Subcutaneous abdominal adipose tissue (tissue), 5 donors: Measurements from ENCODE around the gene ATG7.

Experiments
- H3K27ac ChIP-seq: one replicate; pipeline ENCODE4 v1.7.0; 2013; ENCODE audit warnings: low read depth, mild to moderate bottlenecking, inconsistent platforms, low read length, moderate library complexity
- H3K27me3 ChIP-seq, 5 donors: one replicate each; pipeline ENCODE4 v1.7.0; 2013; ENCODE audit warnings: low read length in 5 of 5, inconsistent platforms in 1 of 5; ENCODE audit not compliant: control insufficient read depth in 5 of 5, insufficient read depth in 4 of 5
- H3K36me3 ChIP-seq, 5 donors: one replicate each; pipeline ENCODE4 v1.7.0; 2013; ENCODE audit warnings: low read length in 5 of 5; ENCODE audit not compliant: control insufficient read depth in 5 of 5, insufficient read depth in 5 of 5
- H3K4me1 ChIP-seq, 5 donors: one replicate each; pipeline ENCODE4 v1.7.0; 2013; ENCODE audit warnings: low read length in 5 of 5, mild to moderate bottlenecking in 3 of 5, moderate library complexity in 1 of 5; ENCODE audit not compliant: control insufficient read depth in 5 of 5, insufficient read depth in 5 of 5
- H3K4me3 ChIP-seq, 5 donors: one replicate each; pipeline ENCODE4 v1.7.0; 2013; ENCODE audit warnings: low read length in 5 of 5, low read depth in 1 of 5
- H3K9ac ChIP-seq, 5 donors: one replicate each; pipeline ENCODE4 v1.7.0; 2013; ENCODE audit warnings: low read length in 5 of 5, mild to moderate bottlenecking in 4 of 5, moderate library complexity in 3 of 5
- H3K9me3 ChIP-seq, 5 donors: one replicate each; pipeline ENCODE4 v1.7.0; 2013; ENCODE audit warnings: low read length in 5 of 5; ENCODE audit not compliant: control insufficient read depth in 5 of 5
- donor health status: healthy.
- donor health status: healthy.
- donor health status: healthy.
- donor health status: healthy.
- donor health status: healthy.

Gene ATG7

GRCh38 chr3:11602886-11603527 is 330.8 kb downstream of the ATG7 start:
- H3K27me3 ChIP-seq, result no peaks in the 10 kb centered on the region
- H3K36me3 ChIP-seq, result peaks cover 0 to 13% (median 0%) of the 10 kb centered on the region in 5 donors
- peaks cover 19 to 53% (median 38%) of the 10 kb centered on the region in 5 donors for H3K4me1 ChIP-seq
- no peaks in the 10 kb centered on the region for H3K9me3 ChIP-seq
- H3K4me3 ChIP-seq, result no peak overlapping the region
- H3K27ac ChIP-seq, result peak overlapping the region; percentile 97
- H3K9ac ChIP-seq, result peak overlapping the region in 1 of 5 donors; percentile 74

GRCh38 chr3:11603628-11604027 is 331.4 kb downstream of the ATG7 start:
- Histone ChIP-seq H3K9me3 (no peaks in the 10 kb centered on the region), H3K9ac (peak overlapping the region in 1 of 5 donors; percentile 4), H3K27ac (peak overlapping the region; percentile 97), H3K4me3 (no peak overlapping the region), H3K27me3 (no peaks in the 10 kb centered on the region), H3K4me1 (peaks cover 19 to 59% (median 38%) of the 10 kb centered on the region in 5 donors), H3K36me3 (peaks cover 0 to 13% (median 0%) of the 10 kb centered on the region in 5 donors)

GRCh38 chr3:11604139-11604892 is 332.1 kb downstream of the ATG7 start:
- H3K27me3 ChIP-seq, result no peaks in the 10 kb centered on the region

GRCh38 chr3:11605398-11605797 is 333.2 kb downstream of the ATG7 start:
- H3K27ac ChIP-seq, result no peak overlapping the region
- peaks cover 0 to 10% (median 0%) of the 10 kb centered on the region in 5 donors for H3K36me3 ChIP-seq

More at GRCh38 chr3:11604139-11604892, 332.1 kb downstream of the ATG7 start:
- Histone ChIP-seq H3K9me3 (no peaks in the 10 kb centered on the region), H3K4me3 (no peak overlapping the region), H3K4me1 (peaks cover 19 to 65% (median 38%) of the 10 kb centered on the region in 5 donors), H3K9ac (peak overlapping the region in 1 of 5 donors; percentile 52), H3K36me3 (peaks cover 0 to 13% (median 0%) of the 10 kb centered on the region in 5 donors), H3K27ac (peak overlapping the region; percentile 97)

GRCh38 chr3:11606090-11606784 is 334.0 kb downstream of the ATG7 start:
- peak overlapping the region; percentile 10 for H3K27ac ChIP-seq
- H3K36me3 ChIP-seq, result peaks cover 0 to 3% (median 0%) of the 10 kb centered on the region in 5 donors
- no peaks in the 10 kb centered on the region for H3K9me3 ChIP-seq
- H3K27me3 ChIP-seq, result no peaks in the 10 kb centered on the region
- H3K4me1 ChIP-seq, result peaks cover 7 to 66% (median 38%) of the 10 kb centered on the region in 5 donors
- no peak overlapping the region for H3K9ac ChIP-seq
- no peak overlapping the region for H3K4me3 ChIP-seq

More at GRCh38 chr3:11605398-11605797, 333.2 kb downstream of the ATG7 start:
- H3K9ac ChIP-seq, result no peak overlapping the region
- H3K4me1 ChIP-seq, result peaks cover 15 to 67% (median 40%) of the 10 kb centered on the region in 5 donors
- H3K9me3 ChIP-seq, result no peaks in the 10 kb centered on the region
- H3K27me3 ChIP-seq, result no peaks in the 10 kb centered on the region
- no peak overlapping the region for H3K4me3 ChIP-seq

- Histone ChIP-seq H3K36me3 (peaks cover 0 to 4% (median 0%) of the 10 kb centered on the region in 5 donors), H3K27ac (no peak overlapping the region), H3K4me3 (no peak overlapping the region), H3K9me3 (no peaks in the 10 kb centered on the region), H3K27me3 (no peaks in the 10 kb centered on the region), H3K4me1 (peaks cover 6 to 65% (median 37%) of the 10 kb centered on the region in 5 donors), H3K9ac (no peak overlapping the region)
These were observed 334.8 kb downstream of the ATG7 start for GRCh38 chr3:11606865-11607440.
